HG03442 (cell line): ENCODE results near the gene CLOCK.
A peak's percentile ranks its signal among the peaks of the same experiment; 100 is the strongest.

Source experiments
- ATAC-seq: cut with Tn5 transposase; IDR thresholded peaks from one replicate; pipeline ENCODE4 v1.9.1; 2021; ENCODE audit warnings: mild to moderate bottlenecking, moderate library complexity; ENCODE audit not compliant: unreplicated experiment

Gene CLOCK

DNA sequence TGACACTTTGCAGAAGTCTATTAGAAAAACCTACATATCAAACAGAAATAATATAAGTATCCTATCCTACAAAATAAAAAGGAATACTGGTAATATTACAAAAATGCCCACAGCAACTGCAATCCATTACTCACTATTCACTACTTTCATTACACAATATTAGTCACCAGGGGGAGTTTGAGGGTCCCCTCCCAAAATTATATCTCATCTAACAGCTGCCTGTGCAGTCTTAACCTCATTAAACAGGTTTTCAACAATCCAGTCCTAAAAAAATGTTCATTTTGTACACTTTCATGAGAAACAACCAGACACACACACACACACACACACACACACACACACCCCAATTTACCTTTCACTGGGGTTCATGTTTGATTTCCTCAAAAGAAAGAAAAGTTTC is 2.9 kb downstream of the CLOCK start:
- no peak for ATAC-seq

DNA sequence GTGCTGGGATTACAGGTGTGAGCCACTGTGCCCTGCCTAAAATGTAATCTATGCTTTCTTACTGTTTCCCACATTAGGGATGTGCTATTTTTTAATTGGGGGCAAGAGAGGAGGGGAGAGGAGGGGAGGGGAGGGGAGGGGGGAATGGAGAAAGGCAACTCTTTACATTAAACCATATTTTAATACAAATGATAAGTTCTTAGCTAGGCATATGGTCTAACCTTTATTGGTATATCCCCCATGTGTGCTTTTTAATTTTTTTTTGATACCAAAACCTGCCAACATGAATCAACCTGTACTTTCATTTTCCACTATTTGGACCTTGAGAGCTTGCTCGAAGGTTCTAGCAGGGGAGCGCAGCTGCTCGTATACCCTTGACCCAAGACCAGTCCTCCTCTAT is 6.4 kb downstream of the CLOCK start:
- ATAC-seq: no peak

GRCh38 chr4:55539658-55540057 is 7.1 kb downstream of the CLOCK start:
- ATAC-seq: no peak

GRCh38 chr4:55538531-55538930 is 8.2 kb downstream of the CLOCK start:
- no peak for ATAC-seq

DNA sequence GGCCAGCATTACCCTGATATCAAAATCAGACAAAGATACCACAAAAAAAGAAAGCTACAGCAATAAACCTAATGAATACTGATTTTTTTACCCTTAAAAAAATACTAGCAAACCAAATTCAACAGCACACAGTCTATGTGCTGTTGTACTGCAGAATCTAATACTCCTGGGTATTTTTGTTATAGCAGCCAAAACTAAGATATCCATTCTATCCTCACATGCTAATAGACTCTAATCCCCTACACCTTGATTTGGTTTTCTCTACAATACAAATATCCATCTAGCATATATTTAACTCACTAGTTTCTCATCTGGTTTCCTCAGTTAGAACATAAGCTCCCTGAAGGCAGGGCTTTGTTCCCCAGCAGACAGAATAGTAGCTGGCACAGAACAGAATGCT is 12.4 kb downstream of the CLOCK start:
- no peak for ATAC-seq

DNA sequence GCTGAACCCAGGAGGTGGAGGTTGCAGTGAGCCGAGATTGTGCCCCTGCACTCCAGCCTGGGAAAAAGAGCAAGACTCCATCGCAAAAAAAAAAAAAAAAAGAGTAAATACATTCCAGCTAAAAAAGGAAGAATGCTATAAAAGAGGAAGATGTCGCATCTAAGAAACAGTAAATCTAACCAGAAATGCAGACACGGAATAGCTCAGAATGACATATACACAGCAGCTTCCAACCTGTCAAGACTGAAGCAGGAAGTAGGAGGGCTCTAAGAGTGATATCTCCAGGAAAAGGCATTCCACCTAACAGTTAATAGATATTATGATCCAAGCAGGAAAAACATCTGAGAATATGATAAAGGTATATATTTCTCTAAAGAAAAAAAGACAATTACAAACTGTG is 16.0 kb downstream of the CLOCK start:
- ATAC-seq: no peak

DNA sequence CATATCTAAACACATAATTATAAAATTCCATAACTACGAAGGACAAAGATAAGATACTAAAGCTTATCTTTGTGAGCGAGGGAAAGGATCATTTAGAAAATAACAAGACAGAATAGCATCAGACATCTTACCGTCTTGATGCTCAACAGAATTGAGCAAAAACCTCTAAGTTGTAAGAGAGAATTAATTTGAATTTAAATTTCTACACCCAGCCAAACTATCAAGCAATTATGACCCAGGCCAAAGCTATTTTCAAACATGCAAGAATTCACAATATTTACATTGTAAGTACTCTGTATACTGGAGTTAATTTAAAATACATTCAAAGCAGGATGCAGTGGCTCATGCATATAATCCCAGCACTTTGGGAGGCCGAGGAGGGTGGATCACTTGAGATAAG is 16.5 kb downstream of the CLOCK start:
- ATAC-seq: no peak

DNA sequence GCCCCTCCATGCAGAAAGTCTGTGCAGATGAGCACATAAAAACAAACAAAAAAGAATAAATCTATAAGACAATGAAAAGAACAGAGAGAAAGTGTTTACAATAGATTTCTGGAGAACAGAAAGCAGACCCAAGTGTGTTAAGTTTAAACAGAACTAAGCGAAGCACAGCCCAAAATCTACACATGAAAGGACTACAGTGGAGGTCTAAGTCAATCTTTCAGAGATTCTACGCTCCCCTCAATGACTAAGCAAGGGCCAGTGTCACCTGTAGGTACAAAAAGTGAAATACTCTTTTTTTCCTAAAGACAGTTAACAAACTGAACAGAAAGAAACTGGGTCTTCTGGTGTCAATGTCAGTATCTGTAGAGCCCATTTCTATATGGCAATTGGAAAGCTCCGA is 18.2 kb downstream of the CLOCK start:
- ATAC-seq: no peak

DNA sequence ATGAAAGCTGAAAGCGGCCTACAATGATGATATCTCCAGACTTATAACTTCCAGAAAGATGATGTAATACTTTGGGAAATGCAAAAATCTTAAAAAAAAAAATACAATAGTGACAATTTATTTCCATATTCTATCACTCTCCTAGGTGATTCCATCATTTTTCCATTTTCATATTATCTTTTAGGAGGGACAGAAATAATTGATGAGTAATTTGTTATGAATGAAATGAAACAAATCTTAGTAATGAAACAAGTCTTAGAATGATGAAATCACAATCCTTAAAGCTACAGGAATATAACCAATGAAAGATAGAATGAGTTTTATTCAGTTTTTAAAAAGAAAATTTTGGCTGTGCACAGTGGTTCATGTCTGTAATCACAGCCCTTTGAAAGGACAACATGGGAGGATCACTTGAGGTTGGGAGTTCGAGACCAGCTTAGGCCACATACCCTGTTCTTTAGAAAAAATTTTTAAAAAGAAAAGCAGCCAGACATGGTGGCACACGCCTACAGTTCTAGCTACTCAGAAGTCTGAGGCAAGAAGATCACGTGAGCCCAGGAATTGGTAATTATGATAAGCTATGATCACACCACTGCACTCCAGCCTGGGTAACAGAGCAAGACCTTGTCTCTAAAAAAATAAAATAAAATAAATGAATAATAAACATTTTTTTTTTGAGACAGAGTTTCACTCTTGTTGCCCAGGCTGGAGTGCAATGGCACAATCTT is 21.7 kb downstream of the CLOCK start:
- no peak for ATAC-seq

GRCh38 chr4:55518442-55518841 is 28.3 kb downstream of the CLOCK start:
- no peak for ATAC-seq

DNA sequence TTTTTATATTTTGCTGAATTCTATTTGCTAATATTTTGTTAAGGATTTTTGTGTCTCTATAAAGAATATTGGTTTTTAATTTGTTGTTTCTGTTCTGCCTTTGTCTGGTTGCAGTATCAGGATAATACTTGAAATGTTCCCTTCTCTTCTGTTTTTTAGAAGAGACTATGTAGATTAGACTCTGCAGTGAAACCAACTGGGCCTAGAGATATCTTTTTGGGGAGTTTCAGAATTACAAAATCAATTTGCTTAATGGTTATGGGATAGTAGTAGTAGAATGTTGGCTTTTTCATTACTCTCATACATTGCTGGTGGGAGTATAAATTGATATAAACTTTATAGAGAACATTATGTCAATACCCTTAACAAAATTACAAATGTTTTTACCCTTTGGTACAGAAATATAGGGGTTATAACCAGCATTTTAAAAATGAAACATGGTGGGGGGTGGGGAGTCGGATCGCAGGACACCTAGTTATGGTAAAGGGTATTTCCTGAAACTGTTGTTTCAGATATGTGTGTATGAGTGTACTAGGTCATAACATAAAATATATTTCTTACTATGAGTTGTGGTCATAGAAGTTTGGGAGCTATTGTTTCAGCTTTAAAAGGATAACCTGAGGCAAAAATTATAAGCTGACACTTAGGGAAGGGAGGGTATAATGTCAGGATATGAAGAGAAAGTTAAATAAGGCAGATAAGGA is 29.0 kb downstream of the CLOCK start:
- peak; percentile 75 for ATAC-seq

DNA sequence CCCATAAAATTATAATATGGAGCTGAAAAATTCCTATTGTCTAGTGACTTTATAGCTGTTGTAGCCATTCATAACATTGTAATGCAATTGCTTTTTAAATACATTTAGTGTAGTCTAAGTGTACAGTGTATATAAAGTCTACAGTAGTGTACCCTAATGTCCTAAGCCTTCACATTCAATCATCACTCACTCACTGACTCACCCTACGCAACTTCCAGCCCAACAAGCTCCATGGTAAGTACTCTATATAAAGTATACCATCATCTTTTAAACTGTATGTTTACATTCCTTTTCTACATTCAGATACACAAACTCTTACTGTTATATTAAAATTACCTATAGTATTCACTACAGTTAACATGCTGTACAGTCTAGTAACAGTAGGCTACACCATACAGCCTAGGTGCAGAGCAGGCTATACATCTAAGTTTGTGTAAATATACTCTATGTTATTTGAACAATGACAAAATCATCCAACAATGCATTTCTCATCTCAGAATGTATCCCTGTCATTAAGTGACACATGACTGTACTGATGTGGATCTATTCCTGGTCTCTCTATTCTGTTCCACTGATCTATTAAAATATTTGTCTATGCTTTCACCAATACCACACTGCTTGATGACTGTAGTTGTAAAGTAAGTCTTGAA is 33.7 kb downstream of the CLOCK start:
- no peak for ATAC-seq

GRCh38 chr4:55512077-55512476 is 34.6 kb downstream of the CLOCK start:
- ATAC-seq: no peak

DNA sequence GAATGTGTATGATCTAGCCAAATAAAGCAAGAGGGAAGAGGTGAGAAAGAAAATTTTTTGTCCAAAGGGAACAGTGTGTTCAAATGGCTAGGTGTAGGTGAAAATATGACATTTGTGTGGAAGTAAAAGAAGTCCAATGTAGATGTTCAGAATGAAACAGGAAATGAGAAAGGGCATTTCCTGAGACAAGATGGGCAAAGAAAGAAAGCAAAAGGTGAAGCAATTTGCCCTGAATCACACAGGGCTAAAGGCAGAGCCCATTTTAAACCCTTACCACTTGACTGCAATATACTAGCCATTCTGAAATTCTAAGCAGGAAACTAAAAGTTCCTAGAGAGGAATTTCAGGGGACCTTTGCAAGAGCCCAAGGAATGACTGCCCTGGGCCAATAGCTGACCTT is 36.0 kb downstream of the CLOCK start:
- no peak for ATAC-seq

DNA sequence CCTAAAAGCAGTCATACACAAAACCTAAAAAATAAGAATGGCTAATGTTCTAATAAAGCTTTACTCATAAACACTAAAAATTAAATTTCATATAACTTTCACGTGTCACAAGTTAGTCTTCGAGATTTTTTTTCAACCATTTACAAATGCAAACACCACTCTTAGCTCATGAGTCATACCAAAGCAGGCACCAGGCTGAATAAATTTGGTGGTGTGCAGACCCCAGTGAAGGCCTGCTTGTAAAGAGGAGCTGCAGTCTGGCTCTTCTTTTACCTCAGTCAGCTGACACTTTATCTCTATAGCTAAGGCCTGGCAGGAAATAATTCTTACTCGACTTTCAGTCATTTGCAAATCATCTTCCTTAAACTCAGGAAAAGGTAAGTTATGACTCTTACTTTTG is 37.4 kb downstream of the CLOCK start:
- no peak for ATAC-seq

DNA sequence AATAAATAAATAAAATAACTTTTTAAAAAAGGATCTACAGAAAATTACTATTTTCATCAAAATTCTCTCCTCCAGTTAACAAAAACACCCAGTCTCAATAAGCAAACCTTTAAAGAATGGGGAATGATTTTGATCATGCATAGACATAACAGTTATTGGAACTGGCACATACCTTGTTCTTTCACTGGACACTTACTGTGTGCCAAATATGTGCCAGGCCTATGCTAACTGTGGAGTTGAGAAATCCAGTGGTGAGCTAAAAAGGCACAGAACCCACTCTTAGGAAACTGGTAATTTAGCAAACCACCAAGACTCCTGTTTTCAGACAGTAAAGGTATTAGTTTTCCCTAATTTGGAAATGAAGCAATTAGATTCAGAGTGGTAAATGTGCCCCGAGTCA is 39.1 kb downstream of the CLOCK start:
- no peak for ATAC-seq

GRCh38 chr4:55503169-55503568 is 43.5 kb downstream of the CLOCK start:
- ATAC-seq: peak; percentile 62

DNA sequence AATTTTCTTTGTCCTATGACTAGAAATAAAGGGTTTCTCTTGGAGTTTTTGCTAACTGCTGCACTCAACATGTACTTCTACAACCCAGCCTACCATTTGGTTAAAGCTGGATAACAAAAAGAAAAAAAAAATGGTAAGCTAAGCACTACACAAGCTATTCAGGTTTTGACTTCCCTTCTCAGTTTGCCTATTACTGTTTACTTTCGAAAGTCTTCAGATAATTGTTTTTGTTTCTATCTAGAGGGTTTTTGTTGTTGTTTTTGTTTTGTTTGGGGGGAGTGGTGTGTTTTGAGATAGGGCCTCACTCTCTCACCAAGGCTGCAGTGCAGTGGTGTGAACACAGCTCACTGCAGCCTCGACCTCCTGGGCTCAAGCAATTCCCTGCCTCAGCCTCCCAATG is 46.6 kb downstream of the CLOCK start:
- ATAC-seq: peak; percentile 68

GRCh38 chr4:55499495-55499894 is 47.2 kb downstream of the CLOCK start:
- ATAC-seq: no peak

DNA sequence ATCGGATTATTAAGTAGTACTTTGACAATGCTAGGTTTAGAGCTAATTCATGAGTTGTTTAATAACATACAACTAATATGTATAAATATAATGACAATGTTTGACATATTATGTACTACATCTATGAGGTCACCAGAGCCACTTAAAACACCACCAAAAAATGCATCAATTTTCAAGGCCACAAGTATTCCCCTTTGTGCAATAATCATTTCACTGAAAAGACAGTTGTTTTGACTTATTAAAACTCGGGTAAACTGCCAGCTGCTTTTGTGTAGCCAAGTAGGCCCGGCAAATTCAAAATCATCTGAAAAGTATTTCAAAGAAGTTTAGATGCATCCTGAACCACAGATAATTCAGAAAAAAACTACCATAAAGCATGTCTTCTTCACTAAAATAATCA is 48.7 kb downstream of the CLOCK start:
- ATAC-seq: no peak

DNA sequence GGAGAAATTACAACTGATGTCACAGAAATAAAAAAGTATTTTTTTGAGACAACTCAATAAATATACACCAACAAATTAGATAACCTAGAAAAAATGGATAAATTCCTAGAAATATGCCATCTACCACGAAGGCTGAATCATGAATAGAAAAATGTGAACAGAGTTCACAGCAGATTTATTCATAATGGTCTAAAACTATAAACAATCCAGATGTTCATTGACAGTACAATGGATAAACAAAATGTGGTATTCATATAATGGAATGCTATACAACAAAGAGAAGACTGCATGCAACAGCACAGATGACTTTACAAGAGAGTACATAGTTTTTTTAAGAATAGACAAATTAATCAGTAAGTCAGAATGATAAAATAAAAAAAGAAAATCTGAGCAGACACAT is 55.2 kb downstream of the CLOCK start:
- ATAC-seq: no peak

DNA sequence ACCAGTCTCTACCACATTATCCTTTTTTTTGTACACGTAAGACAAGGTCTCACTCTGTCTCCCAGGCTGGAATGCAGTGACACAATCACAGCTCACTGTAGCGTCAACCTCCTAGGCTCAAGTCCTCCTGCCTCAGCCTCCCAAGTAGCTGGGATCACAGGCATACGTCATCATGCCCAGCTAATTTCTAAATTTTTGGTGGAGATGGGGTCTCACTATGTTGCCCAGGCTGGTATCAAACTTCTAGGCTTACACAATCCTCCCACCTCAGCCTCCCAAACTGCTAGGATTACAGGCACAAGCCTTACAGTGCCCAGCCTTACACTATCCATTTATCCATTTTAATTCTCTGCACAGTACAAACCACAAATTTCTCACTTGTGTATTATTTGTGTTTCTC is 58.0 kb downstream of the CLOCK start:
- ATAC-seq: no peak
